T-helper 1 cell treated with Interleukin-12 subunit alpha and Interleukin-12 subunit beta and Interleukin-4 antibody, amounts not matched to agents 30 μg/mL and 1 μg/mL, for 36 hours (primary cell): Measurements from ENCODE around the gene DMRTA1.
"Not testable (repeated sequence)": the region's sequence is repeated elsewhere in the genome, so short reads cannot be mapped to it uniquely, and the experiment has no call there.

Experiments used
- H3K27ac Mint-ChIP-seq: one replicate; pipeline ENCODE4 v1.8.0; 2021; ENCODE audit warnings: mild to moderate bottlenecking, mixed read lengths
- H3K27me3 Mint-ChIP-seq: one replicate; pipeline ENCODE4 v1.8.0; 2021; ENCODE audit warnings: low read depth, mixed read lengths
- H3K36me3 Mint-ChIP-seq: one replicate; pipeline ENCODE4 v1.8.0; 2021; ENCODE audit warnings: low read depth, mixed read lengths
- H3K4me1 Mint-ChIP-seq: one replicate; pipeline ENCODE4 v1.8.0; 2021; ENCODE audit warnings: low read depth, mixed read lengths
- H3K4me3 Mint-ChIP-seq: one replicate; pipeline ENCODE4 v1.8.0; 2021; ENCODE audit warnings: mild to moderate bottlenecking, moderate library complexity, mixed read lengths
- H3K9me3 Mint-ChIP-seq: one replicate; pipeline ENCODE4 v1.8.0; 2021; ENCODE audit warnings: mixed read lengths

The DMRTA1 gene, protein sequence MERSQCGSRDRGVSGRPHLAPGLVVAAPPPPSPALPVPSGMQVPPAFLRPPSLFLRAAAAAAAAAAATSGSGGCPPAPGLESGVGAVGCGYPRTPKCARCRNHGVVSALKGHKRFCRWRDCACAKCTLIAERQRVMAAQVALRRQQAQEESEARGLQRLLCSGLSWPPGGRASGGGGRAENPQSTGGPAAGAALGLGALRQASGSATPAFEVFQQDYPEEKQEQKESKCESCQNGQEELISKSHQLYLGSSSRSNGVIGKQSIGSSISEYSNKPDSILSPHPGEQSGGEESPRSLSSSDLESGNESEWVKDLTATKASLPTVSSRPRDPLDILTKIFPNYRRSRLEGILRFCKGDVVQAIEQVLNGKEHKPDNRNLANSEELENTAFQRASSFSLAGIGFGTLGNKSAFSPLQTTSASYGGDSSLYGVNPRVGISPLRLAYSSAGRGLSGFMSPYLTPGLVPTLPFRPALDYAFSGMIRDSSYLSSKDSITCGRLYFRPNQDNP

DNA sequence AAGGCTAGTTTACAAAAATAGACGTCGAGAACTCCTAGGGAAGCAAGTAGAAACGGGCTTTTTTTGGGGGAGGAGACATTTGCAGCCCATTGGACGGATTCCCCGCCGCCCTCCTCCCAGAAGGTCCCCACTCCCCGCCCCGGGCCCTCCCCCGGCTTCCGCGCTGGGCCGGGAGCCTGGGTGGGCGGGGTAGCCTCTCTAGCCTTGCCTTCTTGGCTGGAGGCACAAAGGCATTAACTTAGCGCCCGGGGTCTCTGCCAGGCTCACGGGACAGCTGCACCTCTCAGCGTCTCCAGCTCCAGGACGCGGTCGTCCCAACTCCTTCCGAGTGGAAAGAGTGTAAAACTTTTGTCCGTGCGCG lies at the start of gene DMRTA1:
Gene DMRTA1 (plus strand): TSS at position 236 of the 361 bp plus-strand sequence. CDS start 242 bp downstream, outside the sequence.
- peaks cover 3% of the 10 kb centered on the region for H3K4me1 Mint-ChIP-seq
- no peaks in the 10 kb centered on the region for H3K9me3 Mint-ChIP-seq
- H3K4me3 Mint-ChIP-seq: peak within 1 kb of the TSS; percentile 46
- peaks cover 55% of the 10 kb centered on the region for H3K27me3 Mint-ChIP-seq
- peaks cover 3% of the 10 kb centered on the region for H3K36me3 Mint-ChIP-seq
- no peak within 1 kb of the TSS for H3K27ac Mint-ChIP-seq

DNA sequence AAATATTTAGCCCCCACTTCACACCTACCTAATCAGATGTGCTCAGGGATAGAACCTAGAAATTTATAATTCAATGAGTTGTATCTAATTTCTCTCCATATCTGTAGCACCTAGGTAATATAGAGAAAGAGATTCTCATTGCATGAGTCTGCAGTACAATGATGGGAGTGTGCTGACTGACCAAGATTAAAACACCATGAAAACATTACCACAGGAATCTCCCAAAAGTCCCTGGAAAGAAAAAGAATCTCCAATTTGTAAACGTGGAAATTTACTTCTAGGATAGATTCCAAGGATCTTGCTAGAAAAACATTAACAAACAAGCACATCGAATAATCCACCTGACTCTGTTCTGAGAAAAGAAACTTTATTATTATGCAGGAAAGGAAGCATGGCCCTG lies 45.0 kb upstream of the DMRTA1 start:
- H3K27ac Mint-ChIP-seq: no peak overlapping the region
- no peak overlapping the region for H3K4me3 Mint-ChIP-seq
- H3K9me3 Mint-ChIP-seq: no peaks in the 10 kb centered on the region
- H3K27me3 Mint-ChIP-seq: no peaks in the 10 kb centered on the region
- no peaks in the 10 kb centered on the region for H3K36me3 Mint-ChIP-seq
- no peaks in the 10 kb centered on the region for H3K4me1 Mint-ChIP-seq

DNA sequence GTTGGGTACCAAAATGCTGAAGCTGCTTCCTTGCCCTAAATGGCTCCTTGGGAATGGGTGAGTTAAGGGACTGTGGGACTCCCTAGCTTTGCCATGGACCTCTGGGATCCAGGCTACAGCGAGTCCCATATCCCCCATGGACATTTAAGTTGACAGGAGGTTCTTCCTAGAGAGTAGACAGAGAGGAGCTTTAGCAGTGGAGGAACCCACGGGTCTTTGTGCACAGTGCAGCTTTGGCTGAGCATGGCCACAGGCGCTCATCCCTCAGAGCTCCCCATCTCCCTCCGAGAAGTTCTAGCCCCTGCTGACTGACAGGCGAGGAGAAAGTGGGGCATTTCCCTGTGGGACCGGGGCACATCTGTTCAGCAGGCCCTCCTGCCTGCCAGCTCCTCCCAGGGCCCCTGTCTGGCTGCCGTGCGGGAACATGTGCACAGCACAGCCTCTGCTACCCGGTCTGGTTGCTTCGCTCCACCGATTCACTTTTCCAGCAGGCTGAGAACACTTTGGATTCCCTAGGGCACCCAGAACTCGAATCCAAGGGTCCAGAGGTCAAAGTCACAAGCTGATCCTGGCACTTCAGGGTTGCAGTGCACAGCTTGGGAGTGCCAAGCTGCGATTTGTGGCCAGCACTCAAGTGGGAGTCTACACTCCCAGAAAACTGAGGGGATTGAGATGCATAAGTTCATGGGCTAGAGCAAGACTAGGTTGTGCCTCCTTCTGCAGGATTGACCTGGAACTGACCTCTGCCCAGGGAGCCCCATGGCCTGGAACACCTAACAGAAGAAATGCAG lies 40.6 kb upstream of the DMRTA1 start:
- Mint-ChIP-seq H3K4me1 (no peaks in the 10 kb centered on the region), H3K9me3 (no peaks in the 10 kb centered on the region), H3K36me3 (no peaks in the 10 kb centered on the region), H3K27me3 (no peaks in the 10 kb centered on the region), H3K4me3 (no peak overlapping the region), H3K27ac (no peak overlapping the region)

DNA sequence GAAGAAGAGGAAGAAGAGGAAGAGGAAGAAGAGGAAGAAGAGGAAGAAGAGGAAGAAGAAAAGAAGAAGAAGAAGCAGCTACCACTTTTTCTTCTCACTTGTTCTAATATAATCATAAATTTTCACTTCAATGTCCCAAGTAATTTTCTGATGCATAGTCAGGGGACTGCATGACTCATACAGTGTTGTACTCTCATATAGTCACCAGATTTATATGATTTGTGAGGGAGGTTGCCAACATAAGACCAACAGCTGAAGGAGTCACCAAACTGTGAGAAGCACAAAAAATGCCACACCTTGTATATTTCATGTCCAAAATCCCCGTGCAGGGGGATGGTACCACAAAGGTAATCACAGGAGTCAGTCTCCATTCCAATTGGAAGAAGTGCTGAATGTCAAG lies 32.7 kb upstream of the DMRTA1 start:
- H3K36me3 Mint-ChIP-seq: no peaks in the 10 kb centered on the region
- H3K27ac Mint-ChIP-seq: no peak overlapping the region
- H3K9me3 Mint-ChIP-seq: no peaks in the 10 kb centered on the region
- no peaks in the 10 kb centered on the region for H3K27me3 Mint-ChIP-seq
- H3K4me1 Mint-ChIP-seq: no peaks in the 10 kb centered on the region
- no peak overlapping the region for H3K4me3 Mint-ChIP-seq

DNA sequence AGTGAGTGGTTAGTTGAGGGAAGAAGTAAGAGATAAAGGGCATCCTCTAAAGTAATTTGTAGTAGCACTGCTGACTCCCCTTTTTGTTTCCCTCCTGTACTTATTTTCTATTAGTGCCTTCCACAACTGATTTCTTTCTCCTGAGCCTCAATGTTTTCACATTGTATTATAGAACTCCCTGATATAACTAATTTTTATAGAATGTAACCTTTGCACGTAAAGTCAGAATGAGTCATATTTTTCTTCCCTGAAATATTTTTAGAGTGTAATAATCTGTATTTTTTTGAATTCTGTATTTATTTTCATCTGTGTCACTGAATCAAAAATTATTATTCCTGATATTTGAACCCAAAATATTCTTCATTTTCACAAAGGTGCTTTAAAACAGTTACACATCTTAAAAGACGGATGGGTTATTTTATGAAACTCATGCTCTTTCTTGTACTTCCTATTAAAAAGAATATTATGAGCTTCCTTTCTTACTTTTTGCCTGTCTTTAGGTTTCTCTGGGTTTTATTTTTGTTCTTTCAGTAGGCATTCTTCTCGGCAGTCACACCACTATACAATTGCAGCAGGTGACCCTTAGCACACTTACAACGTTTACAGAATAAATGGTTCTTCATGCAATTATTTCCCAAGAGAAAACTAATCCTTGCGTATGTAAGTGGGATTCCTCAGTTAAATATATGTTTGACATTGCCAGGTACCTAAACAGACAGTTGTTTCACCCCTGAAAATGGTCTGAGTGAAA lies 30.5 kb upstream of the DMRTA1 start:
- Mint-ChIP-seq H3K36me3 (no peaks in the 10 kb centered on the region), H3K9me3 (no peaks in the 10 kb centered on the region), H3K27me3 (no peaks in the 10 kb centered on the region), H3K4me3 (no peak overlapping the region), H3K4me1 (no peaks in the 10 kb centered on the region), H3K27ac (no peak overlapping the region)

DNA sequence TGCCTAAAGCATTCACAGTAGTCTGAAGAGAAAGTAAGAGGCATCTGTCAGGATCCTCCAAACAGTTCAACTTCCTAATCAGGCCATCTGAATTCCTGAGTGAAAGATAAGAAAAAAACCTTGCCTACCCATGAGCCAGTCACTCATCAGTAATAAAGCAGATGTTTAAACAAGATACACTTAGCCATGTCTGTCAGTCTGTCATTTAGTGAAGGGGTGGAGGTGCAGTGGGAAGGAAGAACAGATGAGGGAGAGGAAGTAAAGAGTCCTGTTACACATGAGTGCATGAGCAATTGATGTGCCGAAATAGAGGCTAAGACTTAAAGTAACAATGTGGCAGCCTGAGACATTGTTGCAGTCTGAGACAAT lies 29.9 kb upstream of the DMRTA1 start:
- Mint-ChIP-seq H3K36me3 (no peaks in the 10 kb centered on the region), H3K27me3 (no peaks in the 10 kb centered on the region), H3K9me3 (no peaks in the 10 kb centered on the region), H3K4me3 (no peak overlapping the region), H3K4me1 (no peaks in the 10 kb centered on the region), H3K27ac (no peak overlapping the region)

DNA sequence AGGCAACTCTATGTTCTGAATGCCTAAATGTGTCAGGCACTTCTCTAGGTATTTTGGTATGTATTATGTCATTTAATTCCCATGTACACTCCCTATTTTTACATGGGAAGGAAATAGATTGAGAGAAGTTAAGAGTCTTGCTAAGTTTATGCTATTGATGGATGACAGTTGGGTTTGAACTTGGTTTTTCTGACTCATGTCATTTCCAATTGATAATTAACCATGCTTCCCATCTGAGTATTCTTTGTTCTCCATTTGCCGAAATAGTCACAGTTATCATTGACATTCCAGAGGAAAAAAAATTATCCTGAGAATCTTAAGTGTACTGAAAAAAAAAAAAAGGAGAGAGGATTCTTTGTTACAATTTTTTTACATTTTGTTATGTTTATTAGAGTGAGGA lies 23.1 kb upstream of the DMRTA1 start:
- Mint-ChIP-seq H3K9me3 (no peaks in the 10 kb centered on the region), H3K27ac (no peak overlapping the region), H3K4me1 (no peaks in the 10 kb centered on the region)

DNA sequence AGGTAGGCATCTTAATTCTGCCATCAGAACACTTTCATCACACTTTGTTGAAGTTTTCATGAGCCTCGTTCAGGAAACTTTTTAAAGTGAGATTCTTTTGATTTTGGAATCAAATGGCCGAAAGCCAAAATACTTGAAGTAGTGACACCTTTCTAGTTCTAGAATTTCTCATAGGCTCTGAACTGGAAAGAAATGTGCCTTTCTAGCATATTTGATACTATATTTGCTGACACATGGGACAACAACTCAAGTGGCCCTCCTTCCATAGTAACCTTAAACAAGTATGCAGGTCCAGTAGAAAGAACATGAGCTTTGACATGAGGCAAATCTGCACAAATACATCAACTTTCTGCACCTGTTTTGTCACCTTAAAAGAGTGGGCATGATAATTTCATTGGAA lies 22.0 kb upstream of the DMRTA1 start:
- no peak overlapping the region for H3K27ac Mint-ChIP-seq
- no peaks in the 10 kb centered on the region for H3K4me1 Mint-ChIP-seq
- no peaks in the 10 kb centered on the region for H3K36me3 Mint-ChIP-seq
- no peak overlapping the region for H3K4me3 Mint-ChIP-seq
- H3K27me3 Mint-ChIP-seq: no peaks in the 10 kb centered on the region
- H3K9me3 Mint-ChIP-seq: no peaks in the 10 kb centered on the region

More for the DNA sequence above, 23.1 kb upstream of the DMRTA1 start:
- Mint-ChIP-seq H3K27me3 (no peaks in the 10 kb centered on the region), H3K36me3 (no peaks in the 10 kb centered on the region), H3K4me3 (no peak overlapping the region)

DNA sequence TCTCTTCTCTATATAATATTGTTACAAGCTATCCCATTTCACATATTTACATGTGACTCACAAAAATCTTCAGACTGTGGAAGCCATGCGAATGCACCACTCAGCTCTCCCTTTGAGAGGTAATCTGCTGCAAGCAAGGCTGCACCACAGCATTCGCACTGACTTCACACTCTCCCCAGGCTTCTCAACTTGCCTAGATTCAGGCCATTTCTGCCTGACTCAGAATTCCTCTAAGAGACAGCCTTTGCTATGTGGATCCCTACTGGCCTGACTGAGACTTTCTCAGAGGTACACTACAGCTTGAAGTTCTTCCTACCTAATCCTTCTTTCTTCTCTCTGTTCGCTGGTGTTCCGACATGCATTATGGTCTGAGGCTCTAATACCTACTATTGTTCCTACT lies 21.1 kb upstream of the DMRTA1 start:
- Mint-ChIP-seq H3K36me3 (no peaks in the 10 kb centered on the region), H3K27me3 (no peaks in the 10 kb centered on the region), H3K4me1 (no peaks in the 10 kb centered on the region), H3K9me3 (no peaks in the 10 kb centered on the region), H3K27ac (no peak overlapping the region), H3K4me3 (no peak overlapping the region)

DNA sequence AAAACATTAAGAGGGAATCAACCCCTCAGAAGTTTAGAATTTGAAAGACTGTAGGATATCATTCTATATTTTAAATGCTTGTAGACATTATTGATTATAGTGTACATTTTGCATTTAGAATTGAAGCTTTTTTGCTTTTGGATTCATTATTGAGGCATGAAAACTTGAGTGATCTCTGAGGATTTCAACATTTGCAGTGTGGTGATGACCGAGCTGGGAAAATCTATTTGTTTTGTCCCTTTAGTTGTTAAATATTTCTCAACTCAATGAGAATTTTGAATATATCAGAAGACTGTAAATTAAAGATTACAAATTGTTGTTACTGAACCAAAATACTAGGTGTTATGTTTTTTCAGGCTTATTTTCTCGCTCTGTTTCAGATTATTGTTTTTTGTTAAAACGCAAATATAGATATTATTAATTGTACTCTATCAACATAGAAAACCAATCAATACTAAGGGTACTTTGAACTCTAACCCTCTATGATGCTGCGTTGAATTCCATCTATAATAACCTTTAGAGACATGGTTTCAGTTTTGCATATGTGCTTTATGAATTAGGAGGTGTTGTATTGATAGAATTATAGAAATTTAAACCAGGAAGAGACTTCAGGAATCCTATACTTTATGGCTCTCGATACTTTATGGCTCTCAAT lies 19.3 kb upstream of the DMRTA1 start:
- no peak overlapping the region for H3K27ac Mint-ChIP-seq
- no peaks in the 10 kb centered on the region for H3K9me3 Mint-ChIP-seq
- H3K4me1 Mint-ChIP-seq: no peaks in the 10 kb centered on the region
- no peaks in the 10 kb centered on the region for H3K27me3 Mint-ChIP-seq
- H3K4me3 Mint-ChIP-seq: no peak overlapping the region
- no peaks in the 10 kb centered on the region for H3K36me3 Mint-ChIP-seq

DNA sequence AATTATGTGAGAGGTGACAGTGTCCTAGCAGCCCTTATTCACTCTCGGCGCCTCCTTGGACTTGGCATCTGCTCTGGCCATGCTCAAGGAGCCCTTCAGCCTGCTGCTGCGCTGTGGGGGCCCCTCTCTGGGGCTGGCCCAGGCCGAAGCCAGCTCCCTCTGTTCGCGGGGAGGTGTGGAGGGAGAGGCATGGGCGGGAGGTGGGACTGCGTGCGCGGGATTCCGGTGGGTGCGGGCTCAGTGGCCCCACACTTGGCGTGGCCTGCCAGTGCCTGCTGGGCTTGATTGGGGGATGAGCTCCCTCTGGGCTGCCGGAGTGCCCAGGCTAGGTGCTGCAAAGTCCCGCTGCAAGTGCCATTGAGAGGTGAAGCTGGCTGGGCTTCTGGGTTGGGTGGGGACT lies 12.9 kb upstream of the DMRTA1 start:
- no peak overlapping the region for H3K27ac Mint-ChIP-seq
- no peaks in the 10 kb centered on the region for H3K4me1 Mint-ChIP-seq
- no peaks in the 10 kb centered on the region for H3K36me3 Mint-ChIP-seq
- no peak overlapping the region for H3K4me3 Mint-ChIP-seq
- H3K27me3 Mint-ChIP-seq: no peaks in the 10 kb centered on the region
- no peaks in the 10 kb centered on the region for H3K9me3 Mint-ChIP-seq

DNA sequence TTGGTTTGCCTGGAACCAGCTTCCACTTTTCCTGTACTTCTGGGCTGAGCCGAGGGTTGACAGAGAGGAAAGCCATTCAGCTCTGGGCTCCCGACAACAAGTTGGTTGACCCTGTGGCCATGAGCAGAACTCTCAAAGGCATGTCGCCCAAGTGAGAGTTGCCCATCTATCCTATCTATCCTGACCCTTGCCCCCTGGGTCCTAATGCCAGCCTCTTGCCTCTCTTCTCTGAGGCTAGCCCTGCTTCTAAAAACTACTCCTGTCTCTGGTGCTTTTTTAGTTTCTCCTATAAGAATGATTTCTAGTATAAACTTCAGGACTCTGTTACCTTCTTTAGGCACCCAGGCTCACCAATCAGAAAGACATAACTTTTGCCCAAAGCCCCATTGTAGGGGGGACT lies 11.4 kb upstream of the DMRTA1 start:
- H3K4me1 Mint-ChIP-seq, H3K4me3 Mint-ChIP-seq, H3K36me3 Mint-ChIP-seq, H3K27me3 Mint-ChIP-seq, H3K9me3 Mint-ChIP-seq, H3K27ac Mint-ChIP-seq: not testable (repeated sequence)

DNA sequence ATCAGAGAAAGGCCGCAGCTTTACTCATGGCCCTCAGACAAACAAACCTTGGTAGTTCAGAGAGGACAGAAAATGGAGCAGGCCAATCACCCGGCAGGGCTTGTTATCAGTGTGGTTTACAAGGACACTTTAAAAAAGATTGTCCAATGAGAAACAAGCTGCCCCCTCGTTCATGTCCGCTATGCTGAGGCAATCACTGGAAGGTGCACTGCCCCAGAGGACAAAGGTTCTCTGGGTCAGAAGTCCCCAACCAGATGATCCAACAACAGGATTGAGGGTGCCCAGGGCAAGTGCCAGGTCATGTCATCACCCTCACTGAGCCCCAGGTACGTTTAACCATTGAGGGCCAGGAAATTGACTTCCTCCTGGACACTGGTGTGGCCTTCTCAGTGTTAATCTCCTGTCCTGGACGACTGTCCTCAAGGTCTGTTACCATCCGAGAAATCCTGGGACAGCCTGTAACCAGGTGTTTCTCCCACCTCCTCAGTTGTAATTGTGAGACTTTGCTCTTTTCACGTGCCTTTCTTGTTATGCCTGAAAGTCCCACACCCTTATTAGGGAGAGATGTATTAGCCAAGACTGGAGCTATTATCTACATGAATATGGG lies 9.1 kb upstream of the DMRTA1 start:
- H3K27ac Mint-ChIP-seq, H3K4me3 Mint-ChIP-seq, H3K9me3 Mint-ChIP-seq, H3K4me1 Mint-ChIP-seq, H3K27me3 Mint-ChIP-seq, H3K36me3 Mint-ChIP-seq: not testable (repeated sequence)

DNA sequence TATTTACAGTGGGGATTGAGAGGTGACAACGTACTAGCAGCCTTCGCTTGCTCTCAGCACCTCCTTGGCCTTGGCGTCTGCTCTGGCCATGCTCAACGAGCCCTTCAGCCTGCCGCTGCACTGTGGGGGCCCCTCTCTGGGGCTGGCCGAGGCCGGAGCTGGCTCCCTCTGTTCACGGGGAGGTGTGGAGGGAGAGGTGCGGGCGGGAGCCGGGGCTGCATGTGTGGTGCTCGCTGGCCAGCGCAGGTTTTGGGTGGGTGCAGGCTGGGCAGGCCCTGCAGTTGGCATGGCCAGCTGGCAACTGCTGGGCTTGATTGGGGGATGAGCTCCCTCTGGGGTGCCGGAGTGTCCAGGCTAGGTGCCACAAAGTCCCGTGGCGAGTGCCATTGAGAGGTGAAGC lies 5.8 kb upstream of the DMRTA1 start:
- Mint-ChIP-seq H3K4me3 (no peak overlapping the region), H3K27me3 (peaks cover 22% of the 10 kb centered on the region), H3K27ac (no peak overlapping the region), H3K4me1 (no peaks in the 10 kb centered on the region), H3K9me3 (no peaks in the 10 kb centered on the region), H3K36me3 (no peaks in the 10 kb centered on the region)
